ENCODE results near the gene RAB3GAP1.
"Not testable (repeated sequence)": the region's sequence is repeated elsewhere in the genome, so short reads cannot be mapped to it uniquely, and the experiment has no call there.

RAB3GAP1 gene

DNA sequence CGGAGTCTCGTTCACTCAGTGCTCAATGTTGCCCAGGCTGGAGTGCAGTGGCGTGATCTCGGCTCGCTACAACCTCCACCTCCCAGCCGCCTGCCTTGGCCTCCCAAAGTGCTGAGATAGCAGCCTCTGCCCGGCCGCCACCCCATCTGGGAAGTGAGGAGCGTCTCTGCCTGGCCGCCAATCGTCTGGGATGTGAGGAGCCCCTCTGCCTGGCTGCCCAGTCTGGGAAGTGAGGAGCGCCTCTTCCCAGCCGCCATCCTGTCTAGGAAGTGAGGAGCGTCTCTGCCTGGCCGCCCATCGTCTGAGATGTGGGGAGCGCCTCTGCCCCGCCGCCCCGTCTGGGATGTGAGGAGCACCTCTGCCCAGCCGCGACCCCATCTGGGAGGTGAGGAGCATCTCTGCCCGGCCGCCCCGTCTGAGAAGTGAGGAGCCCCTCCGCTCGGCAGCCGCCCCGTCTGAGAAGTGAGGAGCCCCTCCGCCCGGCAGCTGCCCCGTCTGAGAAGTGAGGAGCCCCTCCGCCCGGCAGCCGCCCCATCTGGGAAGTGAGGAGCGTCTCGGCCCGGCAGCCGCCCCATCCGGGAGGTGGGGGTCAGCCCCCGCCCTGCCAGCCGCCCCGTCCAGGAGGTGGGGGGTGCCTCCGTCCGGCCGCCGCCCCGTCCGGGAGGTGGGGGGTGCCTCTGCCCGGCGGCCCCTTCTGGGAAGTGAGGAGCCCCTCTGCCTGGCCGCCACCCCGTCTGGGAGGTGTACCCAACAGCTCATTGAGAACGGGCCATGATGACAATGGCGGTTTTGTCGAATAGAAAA lies 53.6 kb downstream of the RAB3GAP1 start:
- not testable (repeated sequence) for DNase-seq (ENCODE audit: low read depth in 2 of 2)

DNA sequence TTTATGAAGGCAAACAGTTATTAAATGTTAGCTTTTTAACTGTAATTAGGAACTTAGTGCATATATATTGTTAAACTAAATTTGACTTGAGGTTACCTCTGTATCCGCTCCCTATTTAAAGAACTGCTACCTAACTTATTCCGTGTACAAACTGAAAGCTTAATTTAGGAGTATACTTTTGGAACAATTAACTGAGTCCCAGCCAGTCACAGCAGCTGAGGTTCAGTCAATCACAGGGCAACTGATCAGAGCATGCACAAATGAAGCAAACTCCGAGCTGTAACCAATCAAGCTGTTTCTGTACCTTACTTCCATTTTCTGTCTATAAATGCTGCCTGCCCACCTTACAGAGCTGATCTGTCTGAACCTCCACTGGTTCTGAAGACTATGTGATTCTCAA lies 61.2 kb downstream of the RAB3GAP1 start:
- DNase-seq (ENCODE audit: low read depth in 2 of 2): no peak

DNA sequence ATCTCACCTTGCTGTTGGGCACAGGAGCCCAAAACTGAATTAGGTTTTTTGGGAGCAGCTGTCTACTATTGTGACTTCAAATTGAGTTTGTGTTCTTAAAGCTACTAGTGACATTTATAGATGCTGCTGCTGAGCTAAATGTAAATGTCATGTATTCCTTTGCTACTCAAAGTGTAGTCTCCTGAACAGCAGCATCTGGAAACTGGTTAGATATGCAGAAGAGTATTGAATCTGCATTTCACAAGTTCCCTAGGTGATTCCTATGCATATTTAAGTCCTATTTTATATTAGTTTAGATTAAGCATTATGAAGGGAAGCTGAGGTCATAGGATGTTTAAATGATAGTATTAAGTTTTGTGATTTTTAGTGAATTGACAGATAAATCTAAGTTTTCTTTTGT lies 67.5 kb downstream of the RAB3GAP1 start:
- DNase-seq (ENCODE audit: low read depth in 2 of 2): no peak

- DNase-seq (ENCODE audit: low read depth in 2 of 2): no peak
These were observed 69.0 kb downstream of the RAB3GAP1 start for GRCh38 chr2:135121016-135121657.

GRCh38 chr2:135121658-135122039 lies 69.6 kb downstream of the RAB3GAP1 start:
- DNase-seq (ENCODE audit: low read depth in 2 of 2): not testable (repeated sequence)

- no peak for DNase-seq (ENCODE audit: low read depth in 2 of 2)
These were observed 73.1 kb downstream of the RAB3GAP1 start for GRCh38 chr2:135124924-135125886.

GRCh38 chr2:135125940-135126339 lies 73.8 kb downstream of the RAB3GAP1 start:
- no peak for DNase-seq (ENCODE audit: low read depth in 2 of 2)

DNA sequence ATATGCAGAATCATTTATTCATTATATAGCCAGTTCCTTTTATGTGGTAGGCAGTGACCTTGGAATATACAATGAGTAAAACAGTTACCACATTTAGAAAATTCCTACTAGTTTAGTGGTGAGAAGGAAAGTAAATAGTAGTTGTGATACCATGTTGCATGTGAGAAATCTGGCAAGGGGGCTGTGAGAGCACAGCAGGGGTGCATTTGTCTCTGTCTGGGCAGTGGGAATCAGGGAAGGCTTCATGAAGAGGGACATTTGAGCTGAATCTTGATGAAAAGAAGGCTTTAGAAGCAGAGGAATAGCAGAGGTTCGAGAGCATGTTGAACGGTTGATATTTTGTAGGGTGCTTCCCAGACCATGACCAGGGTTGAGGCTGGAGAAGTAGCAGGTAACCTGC lies 78.7 kb downstream of the RAB3GAP1 start:
- DNase-seq (ENCODE audit: low read depth in 2 of 2): no peak

- DNase-seq (ENCODE audit: low read depth in 2 of 2): no peak
These were observed 80.2 kb downstream of the RAB3GAP1 start for GRCh38 chr2:135132314-135132713.

GRCh38 chr2:135140606-135141005 lies 88.5 kb downstream of the RAB3GAP1 start:
- no peak for DNase-seq (ENCODE audit: low read depth in 2 of 2)

GRCh38 chr2:135142323-135142722 lies 90.2 kb downstream of the RAB3GAP1 start:
- no peak for DNase-seq (ENCODE audit: low read depth in 2 of 2)

- no peak for DNase-seq (ENCODE audit: low read depth in 2 of 2)
These were observed 92.3 kb downstream of the RAB3GAP1 start for GRCh38 chr2:135144343-135144742.

GRCh38 chr2:135149251-135149650 lies 97.2 kb downstream of the RAB3GAP1 start:
- DNase-seq (ENCODE audit: low read depth in 2 of 2): no peak

- DNase-seq (ENCODE audit: low read depth in 2 of 2): no peak
These were observed 98.6 kb downstream of the RAB3GAP1 start for GRCh38 chr2:135150725-135151124.

DNA sequence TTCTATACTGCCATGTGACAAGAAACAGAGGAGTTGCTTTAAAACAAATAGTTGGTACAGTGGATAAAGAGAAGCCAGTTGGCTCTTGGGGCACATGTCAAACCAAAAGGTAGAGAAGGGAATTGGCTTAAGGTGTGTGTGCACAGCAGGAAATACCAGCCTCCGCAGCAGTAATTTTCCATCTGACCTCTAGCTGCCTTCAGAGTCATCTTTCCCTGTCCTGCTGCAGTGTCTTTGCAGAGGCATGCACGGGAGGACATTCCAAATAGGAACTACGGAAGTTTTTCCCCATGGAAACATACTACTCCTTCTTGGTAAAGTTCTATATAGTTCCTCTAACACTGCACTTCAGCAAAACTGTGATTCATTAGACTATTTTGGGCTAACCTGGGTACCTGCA lies 99.5 kb downstream of the RAB3GAP1 start:
- no peak for DNase-seq (ENCODE audit: low read depth in 2 of 2)

DNA sequence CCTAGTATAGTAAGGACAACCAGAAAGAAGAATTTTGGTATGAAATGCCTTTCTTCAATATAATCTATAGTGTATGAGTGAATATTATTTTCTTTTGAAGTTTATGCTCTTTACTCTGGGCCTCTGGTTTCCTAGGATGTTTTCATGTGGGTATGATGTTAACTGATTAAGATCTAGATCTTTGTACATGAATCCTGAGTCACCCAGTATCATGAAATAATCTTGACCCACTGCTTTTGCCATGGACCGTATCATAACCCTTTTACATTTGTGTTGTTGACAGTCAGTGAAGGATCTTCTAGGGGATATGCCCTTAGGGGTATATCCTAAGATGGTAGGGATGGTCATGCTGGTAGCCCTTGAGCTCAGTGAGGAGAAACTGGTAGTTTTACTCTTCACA lies 100.3 kb downstream of the RAB3GAP1 start:
- no peak for DNase-seq (ENCODE audit: low read depth in 2 of 2)

DNA sequence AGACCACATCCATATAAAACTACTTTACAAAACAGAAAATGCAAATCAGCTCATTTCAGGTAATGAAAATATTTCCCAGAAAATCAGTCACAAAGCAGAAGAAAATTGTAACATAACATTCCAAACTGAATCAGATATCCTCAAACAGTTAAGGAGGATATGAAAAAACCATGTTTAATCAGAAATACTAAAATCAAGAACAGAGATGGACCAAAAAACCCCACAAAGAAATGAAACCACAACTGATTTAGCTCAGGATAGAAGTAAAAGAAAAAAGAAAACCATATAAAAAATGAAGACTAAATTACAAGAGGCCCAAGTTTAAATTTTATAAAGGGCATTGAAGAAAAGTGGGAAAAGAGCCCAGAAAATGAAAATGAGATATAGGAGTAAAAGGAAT lies 102.9 kb downstream of the RAB3GAP1 start:
- no peak for DNase-seq (ENCODE audit: low read depth in 2 of 2)

DNA sequence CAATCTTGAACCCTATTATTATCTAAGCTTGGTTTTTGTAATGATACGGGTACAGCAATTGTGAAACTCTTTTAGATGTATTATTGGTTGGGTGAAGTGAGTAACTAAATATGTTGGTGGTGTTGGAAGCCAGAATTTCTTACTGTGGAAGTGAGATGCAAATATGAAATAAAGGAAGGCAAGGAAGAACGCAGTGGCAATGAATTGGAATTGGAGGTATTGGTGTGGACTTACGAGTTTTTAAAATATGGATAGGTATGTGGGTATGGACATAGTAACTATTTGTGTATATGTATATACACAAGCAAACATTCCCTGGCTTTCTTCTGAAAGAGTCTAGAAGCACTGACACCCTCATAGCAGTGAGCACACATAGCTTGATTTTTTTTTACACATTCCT lies 105.8 kb downstream of the RAB3GAP1 start:
- no peak for DNase-seq (ENCODE audit: low read depth in 2 of 2)

DNA sequence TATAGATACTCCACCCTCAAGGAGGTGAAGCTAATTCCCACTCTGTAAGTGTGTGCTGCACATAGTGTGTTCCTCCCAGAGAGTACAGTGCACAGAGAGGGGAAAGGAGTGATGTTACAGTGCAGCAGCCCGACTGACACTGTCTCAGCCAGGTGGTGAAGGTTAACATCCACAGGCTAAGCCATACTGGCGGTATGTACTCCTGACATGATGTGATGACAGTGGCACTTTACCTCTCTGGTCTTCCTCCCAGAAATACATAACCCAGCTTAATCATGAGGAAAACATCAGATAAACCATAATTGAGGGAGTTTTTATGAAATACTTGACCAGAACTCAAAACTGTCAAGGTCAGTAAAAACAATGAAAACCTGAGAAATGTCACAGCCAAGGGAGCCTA lies 107.1 kb downstream of the RAB3GAP1 start:
- no peak for DNase-seq (ENCODE audit: low read depth in 2 of 2)

GRCh38 chr2:135162377-135162776 lies 110.3 kb downstream of the RAB3GAP1 start:
- DNase-seq (ENCODE audit: low read depth in 2 of 2): no peak

DNA sequence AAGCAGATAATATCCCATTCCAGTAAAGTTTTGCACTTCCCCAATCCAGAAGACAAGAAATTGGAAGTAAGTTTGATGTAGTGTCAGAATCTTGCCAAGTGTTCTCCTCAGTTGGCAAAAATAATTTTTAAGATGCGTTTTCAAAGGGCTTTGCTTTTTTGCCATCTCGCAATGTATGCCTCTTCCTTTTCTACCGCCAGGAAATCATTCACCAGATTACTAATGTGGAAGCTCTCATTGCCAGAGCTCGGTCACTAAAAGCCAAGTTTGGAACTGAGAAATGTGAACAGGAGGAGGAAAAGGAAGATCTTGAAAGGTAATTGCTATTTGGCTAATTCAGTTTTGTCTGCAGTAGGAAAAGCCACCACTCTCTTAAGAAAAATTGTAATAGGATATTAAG lies 110.7 kb downstream of the RAB3GAP1 start:
- DNase-seq (ENCODE audit: low read depth in 2 of 2): no peak

GRCh38 chr2:135163306-135163705 lies 111.2 kb downstream of the RAB3GAP1 start:
- no peak for DNase-seq (ENCODE audit: low read depth in 2 of 2)
